Measurements from ENCODE around the gene C3orf20. TPM values are rescaled to one million over a fixed set of nuclear protein-coding genes. Genes with fewer than 3 reads are reported as not detected.

Gene C3orf20
- total and polyA plus RNA-seq, 9 of the 15 experiments (the other 6 are each of a cell fraction or from before 2014, with no cell fraction given): 0.04 TPM; not detected in 8

DNA sequence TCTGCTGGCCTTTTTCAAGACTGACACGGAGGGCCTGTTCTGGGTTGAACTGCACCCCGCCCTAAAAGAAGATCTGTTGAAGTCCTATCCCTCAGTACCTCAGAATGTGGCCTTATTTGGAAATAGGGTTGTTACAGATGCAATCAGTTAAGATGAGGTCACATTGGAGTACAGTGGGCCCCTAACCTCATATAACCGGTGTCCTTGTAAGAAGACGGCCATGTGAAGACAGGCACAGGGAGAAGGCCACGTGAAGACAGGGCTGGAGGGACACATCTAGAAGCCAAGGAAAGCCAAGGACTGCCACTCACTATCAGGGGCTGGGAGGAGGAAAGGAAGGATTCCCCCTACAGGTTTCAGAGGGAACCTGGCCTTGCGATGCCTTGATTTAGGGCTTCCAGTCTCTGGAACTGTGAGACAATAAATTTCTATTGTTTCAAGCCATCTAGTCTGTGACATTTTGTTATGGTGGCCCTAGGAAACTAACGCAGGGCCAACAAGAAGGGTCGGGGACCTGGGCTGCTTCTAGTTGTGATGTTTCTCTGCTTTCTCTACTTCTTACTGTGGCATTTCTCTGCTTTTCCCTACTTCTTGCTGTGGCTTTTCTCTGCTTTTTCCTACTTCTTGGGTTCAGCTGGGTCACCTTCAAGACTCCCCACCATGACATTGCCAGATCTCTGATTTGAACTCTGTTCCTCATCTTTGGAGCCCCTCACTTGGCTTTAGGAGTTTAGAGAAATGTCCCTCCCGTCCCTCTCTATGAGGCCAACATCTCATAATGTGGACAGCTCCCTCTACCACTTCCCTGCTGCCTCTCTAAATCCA lies 28.1 kb upstream of the C3orf20 start (continued):
- no peak for TF ChIP-seq THAP12 (CRISPR knock-in tag; IDR thresholded peaks at IDR 0.05)
- no peak for TF ChIP-seq ZNF431 (CRISPR knock-in tag; IDR thresholded peaks at IDR 0.05)
- TF ChIP-seq POLR2B (IDR thresholded peaks at IDR 0.05; ENCODE audit: low read depth, partially characterized antibody): no peak
- TF ChIP-seq RNF219 (CRISPR knock-in tag; IDR thresholded peaks at IDR 0.05): no peak
- TF ChIP-seq SMARCA4 (IDR thresholded peaks at IDR 0.05): no peak; the same call in 1 of the 2 replicates
- no peak for TF ChIP-seq YBX1 (IDR thresholded peaks at IDR 0.05)
- TF ChIP-seq TRIM25 (IDR thresholded peaks at IDR 0.05; ENCODE audit: borderline replicate concordance): no peak
- no peak for TF ChIP-seq HNRNPH1 (optimal IDR thresholded peaks at IDR 0.05; ENCODE audit: low read depth, low read length)
- TF ChIP-seq, protein P1, sequence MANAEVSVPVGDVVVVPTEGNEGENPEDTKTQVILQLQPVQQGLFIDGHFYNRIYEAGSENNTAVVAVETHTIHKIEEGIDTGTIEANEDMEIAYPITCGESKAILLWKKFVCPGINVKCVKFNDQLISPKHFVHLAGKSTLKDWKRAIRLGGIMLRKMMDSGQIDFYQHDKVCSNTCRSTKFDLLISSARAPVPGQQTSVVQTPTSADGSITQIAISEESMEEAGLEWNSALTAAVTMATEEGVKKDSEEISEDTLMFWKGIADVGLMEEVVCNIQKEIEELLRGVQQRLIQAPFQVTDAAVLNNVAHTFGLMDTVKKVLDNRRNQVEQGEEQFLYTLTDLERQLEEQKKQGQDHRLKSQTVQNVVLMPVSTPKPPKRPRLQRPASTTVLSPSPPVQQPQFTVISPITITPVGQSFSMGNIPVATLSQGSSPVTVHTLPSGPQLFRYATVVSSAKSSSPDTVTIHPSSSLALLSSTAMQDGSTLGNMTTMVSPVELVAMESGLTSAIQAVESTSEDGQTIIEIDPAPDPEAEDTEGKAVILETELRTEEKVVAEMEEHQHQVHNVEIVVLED (CRISPR knock-in tag; IDR thresholded peaks at IDR 0.05): no peak
- TF ChIP-seq ZSCAN32 (CRISPR knock-in tag; IDR thresholded peaks at IDR 0.05): no peak
- no peak for TF ChIP-seq RB1 (IDR thresholded peaks at IDR 0.05; ENCODE audit: low read depth)
- TF ChIP-seq STAG1 (CRISPR knock-in tag; IDR thresholded peaks at IDR 0.05; ENCODE audit: borderline replicate concordance): no peak
- TF ChIP-seq MCM5 (IDR thresholded peaks at IDR 0.05; ENCODE audit: low read depth): no peak
- TF ChIP-seq CEBPG (CRISPR knock-in tag; IDR thresholded peaks at IDR 0.05): no peak
- TF ChIP-seq CEBPG (tag; conservative IDR thresholded peaks at IDR 0.05 in 1 of 2, IDR thresholded peaks at IDR 0.05 in 1 of 2): peak in 1 of 2 experiments; percentile 64; a peak in 3 of 4 replicates
- TF ChIP-seq SOX6 (IDR thresholded peaks at IDR 0.05): peak; percentile 50; the same call in 1 of the 2 replicates
- peak; percentile 93 to 99 for TF ChIP-seq SRF (CRISPR knock-in tag; IDR thresholded peaks at IDR 0.05)
- TF ChIP-seq ZNF707 (CRISPR knock-in tag; conservative IDR thresholded peaks at IDR 0.05): no peak
- peak; percentile 97 for TF ChIP-seq ATF7 (IDR thresholded peaks at IDR 0.05)
- no peak for TF ChIP-seq ZNF445 (CRISPR knock-in tag; IDR thresholded peaks at IDR 0.05; ENCODE audit: low read depth)
- TF ChIP-seq RFX7 (CRISPR knock-in tag; IDR thresholded peaks at IDR 0.05): no peak
- no peak for TF ChIP-seq ILF3 (IDR thresholded peaks at IDR 0.05; ENCODE audit: borderline replicate concordance)
